NCI-H2029 (cell line): ENCODE data around the gene SH3GLB2.
"Not testable (repeated sequence)": the region's sequence is repeated elsewhere in the genome, so short reads cannot be mapped to it uniquely, and the experiment has no call there.

Experiments used
- DNase-seq: peaks from one replicate; lab custom pipeline; 2025; lab: John Stamatoyannopoulos, UW

The SH3GLB2 gene

GRCh38 chr9:129014608-129015007, 13.5 kb downstream of the SH3GLB2 start:
- DNase-seq: no peak

GRCh38 chr9:129014124-129014523, 14.0 kb downstream of the SH3GLB2 start:
- DNase-seq: no peak

GRCh38 chr9:129013674-129014073, 14.5 kb downstream of the SH3GLB2 start:
- no peak for DNase-seq

GRCh38 chr9:129012893-129013448, 15.2 kb downstream of the SH3GLB2 start:
- no peak for DNase-seq

- DNase-seq: no peak
Measured at GRCh38 chr9:129012343-129012742, 15.8 kb downstream of the SH3GLB2 start.

GRCh38 chr9:129011761-129012181, 16.4 kb downstream of the SH3GLB2 start:
- no peak for DNase-seq

- DNase-seq: no peak
Measured at GRCh38 chr9:129011170-129011569, 17.0 kb downstream of the SH3GLB2 start.

- DNase-seq: no peak
Measured at GRCh38 chr9:129010267-129010975, 17.7 kb downstream of the SH3GLB2 start.

- DNase-seq: no peak
Measured at GRCh38 chr9:129009584-129010141, 18.5 kb downstream of the SH3GLB2 start.

- DNase-seq: no peak
Measured at GRCh38 chr9:129008986-129009583, 19.0 kb downstream of the SH3GLB2 start.

GRCh38 chr9:129008469-129008965, 19.6 kb downstream of the SH3GLB2 start:
- no peak for DNase-seq

GRCh38 chr9:129007766-129008468, 20.2 kb downstream of the SH3GLB2 start:
- DNase-seq: no peak

GRCh38 chr9:129007035-129007765, 20.9 kb downstream of the SH3GLB2 start:
- DNase-seq: no peak

GRCh38 chr9:129006328-129007034, 21.6 kb downstream of the SH3GLB2 start:
- DNase-seq: peak; percentile 28

- DNase-seq: no peak
Measured at GRCh38 chr9:129005336-129005997, 22.7 kb downstream of the SH3GLB2 start.

- not testable (repeated sequence) for DNase-seq
Measured at GRCh38 chr9:129004173-129004572, 24.0 kb downstream of the SH3GLB2 start.

- DNase-seq: no peak
Measured at GRCh38 chr9:129002992-129003391, 25.1 kb downstream of the SH3GLB2 start.

- DNase-seq: no peak
Measured at GRCh38 chr9:129001504-129002325, 26.4 kb downstream of the SH3GLB2 start.

- no peak for DNase-seq
Measured at GRCh38 chr9:128999581-129000206, 28.4 kb downstream of the SH3GLB2 start.
